ENCODE data around the gene FAM174C.

The FAM174C gene

GRCh38 chr19:1251330-1252220 is 23.8 kb upstream of the FAM174C start:
- DNase-seq: no peak

GRCh38 chr19:1252221-1252820 is 23.0 kb upstream of the FAM174C start:
- DNase-seq: no peak

- DNase-seq: peak; percentile 39
Measured at GRCh38 chr19:1252821-1253513, 22.4 kb upstream of the FAM174C start.

- DNase-seq: no peak
Measured at GRCh38 chr19:1253514-1254080, 21.7 kb upstream of the FAM174C start.

GRCh38 chr19:1254081-1254527 is 21.2 kb upstream of the FAM174C start:
- no peak for DNase-seq

GRCh38 chr19:1254530-1255185 is 20.7 kb upstream of the FAM174C start:
- DNase-seq: no peak

GRCh38 chr19:1255186-1256161 is 19.9 kb upstream of the FAM174C start:
- DNase-seq: no peak

- DNase-seq: no peak
Measured at GRCh38 chr19:1256646-1257474, 18.5 kb upstream of the FAM174C start.

GRCh38 chr19:1257475-1258162 is 17.7 kb upstream of the FAM174C start:
- no peak for DNase-seq

GRCh38 chr19:1258163-1258492 is 17.2 kb upstream of the FAM174C start:
- no peak for DNase-seq

GRCh38 chr19:1258707-1259205 is 16.6 kb upstream of the FAM174C start:
- DNase-seq: no peak

GRCh38 chr19:1259206-1259875 is 16.0 kb upstream of the FAM174C start:
- no peak for DNase-seq

GRCh38 chr19:1259876-1260748 is 15.2 kb upstream of the FAM174C start:
- DNase-seq: no peak

- peak; percentile 67 for DNase-seq
Measured at GRCh38 chr19:1260749-1261537, 14.4 kb upstream of the FAM174C start.

- no peak for DNase-seq
Measured at GRCh38 chr19:1261538-1261797, 13.9 kb upstream of the FAM174C start.

- no peak for DNase-seq
Measured at GRCh38 chr19:1261798-1262622, 13.3 kb upstream of the FAM174C start.

GRCh38 chr19:1262623-1263123 is 12.7 kb upstream of the FAM174C start:
- no peak for DNase-seq

Measured in NCI-H1694 (cell line).